Endometrial microvascular endothelial cells (primary cell): ENCODE data around the gene DDC. TPM values are rescaled to one million over a fixed set of nuclear protein-coding genes. Genes with fewer than 3 reads are reported as not detected.

Source experiments
- in situ Hi-C: cut with HindIII; loops from 2 replicates; pipeline ENCODE4 v1.10.0; 2017; ENCODE audit warnings: low sequenced_read_pairs, low pct_unique_long_range_greater_than_20kb; ENCODE audit errors: inconsistent ontology term
- total RNA-seq: library from RNA; depleted of rRNA; stranded (reverse); fragments of >200 nt; gene quantifications from one replicate; pipeline ENCODE4 v1.2.3, GENCODE V29; 2015; ENCODE audit errors: inconsistent ontology term

Gene DDC
- total RNA-seq, 1 donor from 2014 or later = not detected

DNA sequence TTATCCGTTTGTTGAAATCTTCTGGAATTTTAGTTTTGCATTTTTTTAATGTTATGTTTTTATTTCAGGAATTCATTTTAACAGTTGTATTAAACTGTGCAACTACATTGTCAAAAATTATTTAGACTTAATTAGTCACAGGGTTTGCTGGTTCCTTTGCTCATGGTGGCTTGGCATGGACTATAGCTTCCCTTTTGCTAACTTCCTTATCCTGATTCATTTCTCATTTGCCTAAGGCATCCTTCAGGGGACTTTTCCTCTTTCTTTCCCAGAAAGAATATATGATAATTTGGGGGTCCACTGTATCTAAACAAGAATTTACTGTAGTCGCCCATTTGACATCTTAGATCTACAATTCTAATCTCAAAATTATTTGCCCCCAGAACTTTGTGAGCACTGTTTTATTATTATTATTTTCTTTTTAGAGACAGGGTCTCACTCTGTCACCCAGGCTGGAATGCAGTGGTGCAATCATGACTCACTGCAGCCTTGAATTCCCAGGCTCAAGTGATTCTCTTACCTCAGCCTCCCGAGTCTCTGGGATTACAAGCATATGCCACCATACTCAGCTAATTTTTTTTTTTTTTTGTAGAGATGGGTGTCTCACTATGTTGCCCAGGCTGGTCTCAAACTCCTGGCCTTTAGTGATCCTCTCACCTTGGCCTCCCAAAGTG is 128.9 kb downstream of the DDC start:
- in situ Hi-C loops = loop anchor here (25.0 kb wide), 1 partner anchor 701 kb away; no protein-coding TSS in a partner anchor

DNA sequence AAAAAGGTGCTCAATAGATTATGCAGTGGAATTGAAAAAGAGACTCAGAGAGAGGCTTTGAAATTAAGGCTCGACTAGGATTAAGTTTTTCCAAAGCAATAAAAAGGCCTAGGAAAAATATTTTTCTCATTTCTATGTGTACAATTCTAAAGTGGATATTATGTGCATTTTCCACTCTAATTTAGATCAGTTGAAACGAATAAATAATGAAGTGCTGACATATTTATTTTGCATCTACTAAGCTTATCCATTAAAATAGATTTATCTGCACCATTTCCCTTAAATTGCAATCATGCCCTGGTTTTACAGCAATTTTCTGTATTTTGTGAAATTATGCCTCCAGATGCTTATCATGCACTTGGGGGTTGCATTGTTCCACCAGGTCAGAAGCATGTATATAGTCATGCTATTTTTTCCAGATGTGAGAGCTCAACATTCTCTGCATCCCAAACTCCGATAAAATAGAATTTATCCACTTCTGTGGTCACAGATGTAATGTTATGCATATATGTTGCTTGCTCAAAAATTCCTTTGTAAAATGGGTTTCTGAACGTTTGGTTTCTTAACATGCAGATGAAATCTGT is 133.4 kb downstream of the DDC start:
- in situ Hi-C loops = loop anchor here (25.0 kb wide), 1 partner anchor 705 kb away; no protein-coding TSS in a partner anchor

DNA sequence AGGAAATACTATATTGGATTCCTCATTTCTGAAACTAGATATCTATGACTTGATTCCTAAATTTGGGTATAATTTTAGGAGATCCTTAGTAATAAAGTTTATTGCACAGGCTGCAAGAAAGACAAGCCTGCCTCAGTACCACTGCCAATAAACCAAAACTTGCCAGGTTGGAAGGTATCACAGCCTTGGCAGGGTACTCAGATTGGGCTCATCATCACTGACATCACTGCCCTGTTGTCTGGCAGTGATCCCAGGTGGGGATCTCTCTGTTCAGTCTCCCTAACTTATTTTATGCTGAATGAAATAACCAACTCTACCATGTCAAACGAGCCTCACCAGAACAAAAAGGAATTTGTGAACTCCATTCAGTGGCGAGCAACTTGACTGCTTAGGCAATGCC is 133.9 kb downstream of the DDC start:
- in situ Hi-C loops = loop anchor here (25.0 kb wide), 1 partner anchor 706 kb away; no protein-coding TSS in a partner anchor

DNA sequence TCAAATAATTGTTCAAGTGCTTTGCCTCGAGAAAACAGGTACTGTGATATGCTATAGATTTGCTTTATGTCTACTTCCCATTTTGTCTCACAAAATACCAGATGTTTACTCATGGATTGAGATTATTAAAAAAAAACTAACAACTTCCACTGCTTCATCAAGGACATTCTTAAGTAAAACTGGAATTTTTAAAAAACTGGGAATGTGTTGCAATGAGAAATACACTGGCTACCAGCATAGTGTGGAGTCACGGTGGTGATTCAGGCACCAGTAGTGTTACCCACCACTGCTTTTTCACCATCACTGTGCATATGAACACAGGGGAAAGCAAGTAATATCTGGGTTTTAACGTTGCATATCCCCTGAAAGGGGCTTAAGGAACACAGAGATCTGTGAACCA is 136.3 kb downstream of the DDC start:
- in situ Hi-C loops = loop anchor here (25.0 kb wide), 1 partner anchor 708 kb away; no protein-coding TSS in a partner anchor

DNA sequence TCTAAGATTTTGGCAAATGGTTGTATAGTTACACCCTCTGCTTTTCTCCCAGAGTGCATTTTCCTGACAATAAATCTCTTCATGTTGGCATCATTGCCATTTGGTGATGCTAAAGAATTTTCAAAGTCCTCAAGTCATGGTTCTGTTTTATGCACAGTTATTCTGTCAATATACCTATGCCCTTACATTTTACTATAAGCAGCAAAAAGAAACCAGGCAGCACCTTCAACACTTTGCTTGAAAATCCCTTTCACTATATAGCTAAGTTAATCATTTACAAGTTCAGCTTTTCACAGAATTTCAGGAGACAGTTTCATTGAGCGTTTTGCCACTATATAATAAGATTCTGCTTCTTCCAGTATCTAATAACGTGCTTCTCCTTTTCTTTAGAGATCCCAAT is 137.7 kb downstream of the DDC start:
- in situ Hi-C loops = loop anchor here (25.0 kb wide), 1 partner anchor 710 kb away; no protein-coding TSS in a partner anchor

DNA sequence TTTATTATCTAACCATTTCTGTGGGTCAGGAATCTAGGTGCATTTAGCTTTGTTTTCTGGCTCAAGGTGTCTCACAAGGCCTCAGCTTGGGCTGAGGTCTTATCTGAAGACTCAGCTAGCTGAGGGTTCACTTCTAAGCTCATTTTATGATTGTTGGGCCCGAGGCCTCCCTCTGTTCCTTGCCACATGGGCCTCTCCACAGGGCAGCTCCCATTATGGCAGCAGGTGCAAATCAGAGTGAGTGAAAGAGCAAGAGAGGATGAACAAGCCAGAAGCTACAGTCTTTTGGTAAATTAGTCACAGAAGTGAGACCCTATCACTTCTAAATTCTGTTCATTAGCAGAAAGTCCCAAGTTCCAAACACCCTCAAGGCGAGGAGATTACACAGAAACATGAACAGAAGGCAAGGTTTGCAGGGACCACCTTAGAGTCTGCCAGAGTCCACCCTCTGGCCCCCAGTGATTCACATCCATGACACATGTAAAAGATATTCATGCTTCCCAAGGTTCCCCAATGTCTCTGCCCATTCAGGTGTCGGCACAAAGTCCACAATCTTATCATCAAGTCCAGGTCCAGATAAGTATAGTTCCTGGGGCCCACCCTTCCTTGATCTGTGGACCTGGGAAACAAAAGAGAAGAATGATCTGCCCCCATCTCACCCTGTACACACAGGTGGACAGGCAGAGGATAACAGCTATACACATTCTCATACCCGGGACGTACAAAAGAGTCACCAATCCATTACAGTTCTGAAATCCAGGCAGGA is 138.7 kb downstream of the DDC start:
- in situ Hi-C loops = loop anchor here (25.0 kb wide), 1 partner anchor 711 kb away; no protein-coding TSS in a partner anchor

DNA sequence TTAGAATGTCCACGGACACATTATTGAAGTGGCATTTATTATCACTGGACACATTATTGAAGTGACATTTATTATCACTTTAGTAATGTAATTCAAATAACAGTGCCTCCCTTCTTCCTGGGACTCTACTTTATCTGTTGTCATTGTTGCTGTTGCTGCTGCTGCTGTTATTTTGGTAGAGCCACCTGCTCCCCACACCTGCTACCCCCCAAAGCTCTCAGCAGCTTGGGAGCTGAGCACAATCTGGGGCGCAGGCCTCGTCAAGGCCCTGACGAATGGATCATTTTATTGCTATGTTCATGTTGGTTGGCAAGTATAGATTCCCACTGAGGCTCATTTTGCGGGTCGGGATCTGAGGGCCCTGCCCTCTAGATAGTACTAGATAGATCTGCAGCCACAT is 139.9 kb downstream of the DDC start:
- in situ Hi-C loops = loop anchor here (25.0 kb wide), 1 partner anchor 712 kb away; no protein-coding TSS in a partner anchor

DNA sequence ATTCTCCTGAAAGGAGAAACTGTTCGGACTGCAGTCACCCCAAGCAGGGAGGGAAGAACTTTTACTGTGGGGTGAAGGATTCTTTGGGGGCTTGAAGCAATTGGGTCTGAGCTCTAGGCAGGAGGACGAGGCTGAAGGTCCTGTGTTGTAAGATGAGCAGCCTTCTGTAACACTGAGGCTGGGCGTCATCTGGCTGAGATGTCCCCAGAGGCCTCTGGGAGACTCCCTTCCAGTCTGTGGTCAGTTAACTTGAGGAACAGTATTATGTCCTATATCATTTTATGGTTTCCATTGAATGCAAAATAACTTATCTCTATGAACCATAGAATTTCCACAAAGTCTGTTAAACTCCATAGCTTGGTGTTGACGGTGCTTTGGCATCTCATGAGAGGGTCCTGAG is 141.3 kb downstream of the DDC start:
- in situ Hi-C loops = no loop called here

DNA sequence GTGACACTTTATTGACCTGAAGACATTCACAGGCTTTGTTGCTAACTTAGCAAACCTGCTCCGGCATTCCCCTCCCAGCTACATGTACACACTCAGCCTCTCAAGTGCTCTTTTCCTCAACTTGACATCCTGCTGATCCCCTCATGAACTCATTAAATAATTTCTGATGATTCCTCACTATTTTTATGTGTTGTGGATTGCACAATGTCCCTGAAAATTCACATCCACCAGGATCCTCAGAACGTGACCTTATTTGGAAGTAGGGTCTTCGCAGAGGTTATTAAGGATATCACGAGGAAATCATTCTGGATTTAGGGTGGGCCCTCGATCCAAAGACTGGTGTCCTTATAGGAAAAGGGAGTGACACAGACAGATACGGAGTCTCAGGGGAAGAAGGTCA is 142.3 kb downstream of the DDC start:
- in situ Hi-C loops = no loop called here

DNA sequence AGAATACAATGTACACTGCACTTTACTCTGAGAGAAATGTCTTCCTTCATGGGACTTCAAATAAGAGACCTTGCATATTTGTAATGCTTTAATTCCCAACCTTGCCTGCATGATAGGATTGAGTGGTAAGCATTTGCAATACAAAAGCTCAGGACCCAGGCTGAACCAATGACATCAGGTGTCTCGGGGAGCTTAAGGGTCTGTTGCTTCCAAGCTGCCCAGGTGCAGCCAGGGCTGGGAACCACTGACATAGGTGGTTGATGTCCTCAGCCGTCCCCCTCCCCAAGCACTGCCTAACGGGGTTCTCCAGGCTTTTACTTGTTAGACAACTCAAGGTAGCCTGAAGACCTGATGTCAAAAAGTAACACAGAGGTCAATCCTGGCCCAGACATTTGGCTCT is 144.2 kb downstream of the DDC start:
- in situ Hi-C loops = no loop called here

DNA sequence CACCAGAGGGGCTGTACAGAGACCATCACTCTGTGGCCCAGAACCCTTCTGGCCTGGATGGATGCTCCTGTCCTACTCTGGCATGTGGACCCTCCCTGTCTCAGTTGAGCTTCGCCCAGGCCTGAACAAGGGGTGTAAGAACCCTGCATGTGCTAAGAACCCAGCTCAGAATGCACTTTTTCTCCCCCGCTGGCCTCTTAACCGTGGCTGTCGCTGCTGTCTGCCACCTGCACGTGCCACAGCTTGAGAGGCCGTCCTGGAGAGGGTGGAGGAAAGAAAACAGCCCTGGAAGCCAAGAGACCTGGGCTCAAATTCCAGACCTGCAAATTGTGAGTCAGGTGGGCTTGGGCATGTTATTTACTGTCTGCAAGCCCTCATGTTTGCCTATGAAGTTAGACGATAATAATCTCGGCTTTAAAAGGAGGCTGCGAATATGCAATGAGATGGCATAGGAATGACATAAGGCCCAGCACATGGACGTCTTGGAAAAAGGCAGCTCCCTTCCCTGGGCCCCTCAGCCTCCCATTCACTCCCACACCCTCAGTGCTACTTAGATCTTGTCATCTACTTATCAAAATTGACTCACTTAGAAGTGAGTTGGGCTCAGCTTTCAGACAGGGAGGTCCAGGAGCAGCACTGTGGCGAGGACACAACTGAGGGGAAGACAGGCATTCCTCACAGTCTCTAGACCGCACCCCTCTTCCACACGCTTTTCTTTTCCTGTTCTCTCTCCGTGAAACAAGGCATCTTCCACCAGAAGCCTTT is 146.5 kb downstream of the DDC start:
- in situ Hi-C loops = no loop called here

DNA sequence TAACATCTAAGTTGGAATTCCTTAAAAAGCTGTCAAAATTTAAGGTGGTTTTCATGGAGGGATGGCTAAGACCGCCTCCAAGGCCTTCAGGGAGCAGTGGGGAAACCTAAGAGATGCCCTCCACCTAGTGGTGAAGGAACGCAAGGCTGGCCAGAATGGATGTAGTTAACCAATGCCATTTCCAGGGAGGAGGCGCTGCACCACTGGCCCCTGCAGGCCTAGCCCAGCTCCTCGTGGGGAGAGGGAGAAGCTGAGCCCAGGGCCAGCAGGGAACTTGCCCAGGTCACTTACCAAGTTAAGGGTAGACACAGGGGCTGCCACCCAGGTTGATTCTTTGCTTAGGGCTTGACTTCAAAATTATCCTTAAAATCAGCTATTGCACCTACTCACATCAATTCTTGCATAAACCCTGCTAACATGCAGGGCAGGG is 147.1 kb downstream of the DDC start:
- in situ Hi-C loops = no loop called here

DNA sequence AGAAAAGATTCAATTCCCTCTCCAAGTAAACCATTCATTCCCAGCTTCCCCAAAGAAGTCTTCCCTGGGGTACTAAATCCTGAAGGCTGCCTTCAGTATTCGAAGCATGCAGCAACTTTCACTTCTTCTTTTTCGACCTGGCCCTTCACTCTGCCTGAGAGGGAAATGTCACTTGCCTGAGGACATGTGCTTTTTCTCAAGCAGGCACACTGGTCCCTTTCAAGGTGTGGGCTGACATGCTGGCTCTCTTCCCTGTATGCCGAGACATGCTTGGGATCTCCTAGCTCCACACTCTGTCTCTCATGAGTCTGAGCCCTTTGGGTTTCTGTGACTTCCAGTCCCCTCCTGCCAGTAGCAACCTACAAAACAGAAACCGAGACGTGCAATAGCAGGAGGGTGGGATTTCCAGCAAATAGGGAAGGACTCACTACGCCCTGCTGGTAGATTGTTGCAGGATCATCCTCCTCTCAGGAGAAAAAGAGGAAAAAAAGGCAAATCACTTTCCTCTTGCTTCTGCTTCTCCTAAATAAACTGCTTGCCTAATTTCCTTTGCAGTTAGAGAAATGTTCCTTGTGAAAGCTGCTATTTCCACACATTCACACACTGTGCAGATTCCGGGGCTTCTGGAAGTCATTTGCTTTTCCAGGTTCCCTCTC is 148.6 kb downstream of the DDC start:
- in situ Hi-C loops = no loop called here

DNA sequence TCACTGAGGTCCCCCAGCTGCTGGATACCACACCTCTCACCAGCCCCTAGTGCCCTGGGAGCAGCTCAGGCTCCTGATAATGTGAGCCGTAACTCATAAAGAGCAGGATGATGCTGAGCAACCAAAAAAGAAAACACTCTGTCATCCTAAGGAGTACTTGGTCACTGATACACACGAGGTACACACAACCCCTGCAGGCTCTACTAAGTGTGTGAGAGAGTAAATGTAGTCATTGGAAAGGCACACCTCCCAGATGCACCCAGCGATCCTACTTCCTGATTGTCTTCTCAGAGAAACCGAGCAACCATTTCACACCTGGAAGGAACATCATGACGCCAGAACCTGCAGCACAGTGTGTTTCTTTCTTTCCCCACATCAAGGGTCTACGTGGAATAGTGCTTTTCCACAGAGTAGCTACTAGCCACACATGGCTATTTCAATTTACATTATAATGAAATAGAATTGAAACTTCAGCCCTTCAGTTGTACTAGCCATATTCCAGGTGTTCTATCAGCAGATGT is 149.3 kb downstream of the DDC start:
- in situ Hi-C loops = no loop called here

DNA sequence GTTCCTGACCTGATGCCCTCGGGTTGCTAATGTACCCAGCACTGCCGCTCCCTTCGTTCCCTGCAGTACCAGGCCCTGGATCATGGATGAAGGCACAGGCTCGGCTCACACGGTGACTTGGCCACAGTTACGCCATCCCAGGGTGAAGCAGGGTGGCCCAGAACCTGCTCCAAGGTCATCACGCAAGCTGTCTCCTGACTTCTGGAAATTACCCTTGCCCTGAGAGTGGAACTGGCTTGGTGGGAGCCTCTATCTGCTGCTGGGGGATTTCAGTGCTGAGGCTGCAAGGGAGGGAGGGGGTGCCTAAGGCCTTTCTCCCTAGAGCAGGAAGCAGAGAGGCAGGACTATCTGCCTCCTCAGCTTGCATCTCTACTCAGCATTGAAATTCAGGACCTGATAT is 151.6 kb downstream of the DDC start:
- in situ Hi-C loops = no loop called here

DNA sequence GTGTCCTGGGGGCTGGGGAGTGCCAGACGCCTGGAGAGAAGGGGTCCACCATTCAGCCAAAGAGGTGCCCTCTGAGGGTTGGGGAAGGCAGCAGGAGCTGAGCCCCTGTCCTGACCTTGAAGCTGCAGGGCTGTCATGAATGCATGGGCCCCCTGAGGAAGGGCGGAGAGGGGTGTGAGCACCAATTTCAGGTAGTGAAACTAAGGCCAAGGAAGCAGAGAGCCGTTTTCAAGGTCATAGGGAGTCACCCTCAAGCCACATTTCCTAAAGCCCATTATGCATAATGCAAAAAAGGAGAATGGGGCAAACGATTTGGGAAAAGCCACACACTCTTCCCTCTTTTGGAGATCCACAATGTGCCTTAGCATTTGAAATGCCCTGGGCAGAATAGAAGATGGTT is 152.2 kb downstream of the DDC start:
- in situ Hi-C loops = no loop called here

DNA sequence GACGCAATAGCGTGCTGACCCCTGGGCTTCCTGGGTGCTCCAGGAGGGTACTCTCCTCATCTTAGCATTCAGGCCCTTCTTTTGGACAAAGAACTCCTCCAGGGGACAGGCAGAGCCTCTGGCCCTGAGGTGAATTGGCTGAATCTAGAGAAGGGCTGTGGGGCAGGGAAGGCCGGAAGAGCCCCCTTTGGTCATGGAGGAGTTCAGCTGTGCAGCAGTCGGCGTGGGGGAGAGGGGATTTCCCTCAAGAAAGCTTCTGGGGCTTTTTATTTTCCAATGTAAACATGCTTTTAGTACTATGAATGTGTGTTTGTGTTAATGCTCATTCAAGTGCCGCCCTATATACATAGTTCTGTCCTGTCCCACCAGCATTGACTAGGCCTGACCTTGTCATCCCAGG is 153.9 kb downstream of the DDC start:
- in situ Hi-C loops = no loop called here
